Esophagus squamous epithelium (tissue), 4 donors: ENCODE data around the gene RGS6.

Experiments used
- CTCF ChIP-seq, 6 experiments: fragments of 450-650 bp in 4 of 6; fragments of 200-600 bp in 2 of 6; sonication (generic) in 2 of 6; IDR thresholded peaks; one replicate each; pipeline ENCODE4 v1.5.1; 2016 to 2019; ENCODE audit warnings: antibody characterized with exemption in 6 of 6, mild to moderate bottlenecking in 4 of 6, moderate library complexity in 4 of 6
- POLR2A ChIP-seq, 4 donors: fragments of 450-650 bp; IDR thresholded peaks; one replicate each; pipeline ENCODE4 v1.6.1; 2017; ENCODE audit warnings: antibody characterized with exemption in 4 of 4, mild to moderate bottlenecking in 4 of 4, moderate library complexity in 3 of 4

- no peak for TF ChIP-seq CTCF (IDR thresholded peaks at IDR 0.05)
- no peak for TF ChIP-seq POLR2A (IDR thresholded peaks at IDR 0.05)
These were observed 518.3 kb downstream of the RGS6 start for GRCh38 chr14:72450473-72451044.
